ENCODE measurements around the gene TTLL11.

- TF ChIP-seq CTCF (IDR thresholded peaks at IDR 0.05) (no peak), POLR2A (IDR thresholded peaks at IDR 0.05) (no peak), EP300 (IDR thresholded peaks at IDR 0.05) (no peak)
Observed at GRCh38 chr9:122033775-122034373, 59.2 kb downstream of the TTLL11 start.

All from tibial nerve (tissue), 4 donors.